NT2/D1 (cell line): ENCODE data around the gene NDE1.
A peak's percentile ranks its signal among the peaks of the same experiment; 100 is the strongest.

ENCODE experiments used
- DNase-seq: peaks from one replicate; pipeline ENCODE4 v3.0.0-alpha.2; 2011; ENCODE audit warnings: low read depth, low spot score
- H3K27me3 ChIP-seq: 2 replicates; pipeline ENCODE4 v1.6.0; 2011; ENCODE audit warnings: mild to moderate bottlenecking; ENCODE audit not compliant: insufficient read length, insufficient read depth
- H3K36me3 ChIP-seq: 2 replicates; pipeline ENCODE4 v1.6.1; 2011; ENCODE audit warnings: mild to moderate bottlenecking, low read length, mixed read lengths; ENCODE audit not compliant: insufficient read depth, insufficient read length
- H3K4me1 ChIP-seq: 2 replicates; pipeline ENCODE4 v1.5.1; 2011; ENCODE audit not compliant: insufficient read depth, insufficient read length
- H3K4me3 ChIP-seq: 2 replicates; pipeline ENCODE4 v1.5.1; 2011; ENCODE audit warnings: low read depth; ENCODE audit not compliant: insufficient read length
- H3K9ac ChIP-seq: 2 replicates; pipeline ENCODE4 v1.6.0; 2011; ENCODE audit warnings: low read depth; ENCODE audit not compliant: insufficient read length
- H3K9me3 ChIP-seq: 2 replicates; pipeline ENCODE4 v1.5.1; 2011; ENCODE audit warnings: mild to moderate bottlenecking, low read length; ENCODE audit not compliant: insufficient read depth
- SUZ12 ChIP-seq: IDR thresholded peaks from 2 replicates; pipeline ENCODE4 v1.6.1; 2011; ENCODE audit not compliant: insufficient read length, insufficient read depth; ENCODE audit errors: extremely low read depth
- YY1 ChIP-seq: IDR thresholded peaks from 2 replicates; pipeline ENCODE4 v1.6.1; 2011; ENCODE audit not compliant: insufficient read length, insufficient read depth
- ZNF274 ChIP-seq: IDR thresholded peaks from 2 replicates; pipeline ENCODE4 v1.6.1; 2011; ENCODE audit warnings: mild to moderate bottlenecking, low read depth, low read length

Gene NDE1

DNA sequence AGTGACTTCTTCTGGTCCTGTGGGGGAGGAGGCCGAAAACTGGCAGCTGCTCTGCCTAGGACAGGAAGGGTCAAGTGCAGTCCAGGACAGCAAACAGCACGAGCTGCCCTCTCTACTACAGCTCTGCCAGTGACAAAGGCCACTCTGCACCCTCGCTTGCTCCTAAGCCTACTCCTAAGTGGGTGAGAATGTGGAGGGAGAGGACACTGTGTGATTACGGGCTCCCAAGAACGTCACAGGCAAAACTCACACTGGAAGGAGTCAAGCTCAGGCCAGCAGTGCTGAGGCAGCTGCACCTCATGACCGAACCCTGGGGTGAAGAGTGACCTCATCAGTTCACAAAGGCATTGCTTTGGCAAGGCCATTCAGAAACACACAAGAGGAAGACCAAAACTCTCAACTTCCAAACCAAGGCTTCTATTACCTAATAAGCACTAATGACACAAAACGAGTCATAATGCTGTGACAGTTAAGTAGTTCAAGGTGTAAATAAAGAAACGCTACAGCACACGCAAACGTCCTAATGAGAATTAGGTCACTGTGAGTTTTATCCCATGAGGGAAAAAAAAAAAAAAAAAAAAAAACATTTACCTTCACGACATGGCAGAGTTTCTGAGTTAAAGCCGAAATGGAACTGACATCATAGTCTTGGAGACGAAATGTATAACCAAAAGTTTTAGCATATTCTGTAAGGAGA lies 42.2 kb upstream of the NDE1 start:
- no peak for TF ChIP-seq YY1
- TF ChIP-seq ZNF274 = no peak
- TF ChIP-seq SUZ12 = no peak
- DNase-seq = no peak
- H3K4me3 ChIP-seq = no peak overlapping the region
- H3K4me1 ChIP-seq = peaks cover 8% of the 10 kb centered on the region
- no peak overlapping the region for H3K9ac ChIP-seq
- H3K9me3 ChIP-seq = no peaks in the 10 kb centered on the region
- no peaks in the 10 kb centered on the region for H3K27me3 ChIP-seq
- H3K36me3 ChIP-seq = peaks cover 66% of the 10 kb centered on the region

DNA sequence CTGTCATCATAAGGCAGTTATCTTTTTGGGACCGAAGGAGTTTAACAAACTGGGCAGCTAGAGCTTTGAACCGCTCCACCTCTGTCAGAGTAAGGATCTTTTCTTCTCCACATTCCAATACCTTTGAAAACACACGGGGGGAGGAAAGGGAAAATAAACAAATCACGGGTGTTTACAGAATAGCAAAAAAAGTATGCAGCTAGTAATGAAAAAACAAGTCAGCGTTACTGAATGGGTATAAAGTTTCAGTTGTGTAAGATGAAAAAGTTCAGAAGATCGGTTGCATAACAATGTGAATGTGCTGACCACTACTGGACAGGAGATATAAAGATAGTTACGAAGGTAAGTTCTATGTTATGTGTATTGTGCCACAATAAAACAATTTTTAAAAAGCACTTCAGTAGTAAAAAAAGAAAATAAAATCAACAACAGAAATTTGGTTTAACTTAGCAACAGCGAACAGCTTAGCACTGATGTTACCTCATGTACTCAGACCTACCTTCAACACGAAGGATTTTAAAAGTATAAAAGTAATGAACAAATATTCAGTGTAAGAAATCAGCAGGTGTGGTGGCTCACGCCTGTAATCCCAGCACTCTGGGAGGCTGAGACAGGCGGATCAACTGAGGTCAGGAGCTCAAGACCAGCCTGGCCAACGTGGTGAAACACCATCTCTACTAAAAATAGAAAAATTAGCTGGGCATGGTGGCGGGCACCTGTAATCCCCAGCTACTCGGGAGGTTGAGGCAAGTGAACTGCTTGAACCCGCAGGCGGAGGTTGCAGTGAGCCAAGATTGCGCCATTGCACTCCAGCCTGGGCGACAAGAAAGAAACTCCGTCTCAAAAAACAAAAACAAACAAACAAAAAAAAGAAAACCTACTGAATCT lies 41.4 kb upstream of the NDE1 start:
- peaks cover 8% of the 10 kb centered on the region for H3K4me1 ChIP-seq
- H3K36me3 ChIP-seq = peaks cover 63% of the 10 kb centered on the region
- TF ChIP-seq ZNF274 (no peak), YY1 (no peak), SUZ12 (no peak)
- H3K4me3 ChIP-seq = no peak overlapping the region
- H3K9me3 ChIP-seq = no peaks in the 10 kb centered on the region
- no peaks in the 10 kb centered on the region for H3K27me3 ChIP-seq
- no peak for DNase-seq
- no peak overlapping the region for H3K9ac ChIP-seq

DNA sequence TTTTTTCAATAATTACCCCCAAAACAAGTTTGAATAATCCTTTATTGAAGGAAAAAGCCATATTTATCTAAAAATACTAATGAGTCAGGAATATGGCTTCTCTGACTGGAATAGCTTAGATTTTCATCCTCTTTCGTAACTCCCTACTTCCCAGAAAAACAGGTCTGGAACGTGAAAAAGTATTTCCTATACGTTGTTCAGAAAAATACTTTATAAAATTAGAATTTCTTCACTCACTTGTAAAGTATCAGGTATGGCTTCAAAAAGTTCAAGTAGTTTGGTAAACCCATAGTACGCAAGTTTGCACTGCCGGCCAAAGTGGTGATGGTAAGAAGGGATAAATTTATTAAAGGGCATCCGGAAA lies 40.8 kb upstream of the NDE1 start:
- DNase-seq = no peak
- TF ChIP-seq ZNF274 (no peak), YY1 (no peak), SUZ12 (no peak)
- H3K27me3 ChIP-seq = no peaks in the 10 kb centered on the region
- peaks cover 57% of the 10 kb centered on the region for H3K36me3 ChIP-seq
- no peaks in the 10 kb centered on the region for H3K9me3 ChIP-seq
- no peak overlapping the region for H3K4me3 ChIP-seq
- peaks cover 8% of the 10 kb centered on the region for H3K4me1 ChIP-seq
- H3K9ac ChIP-seq = no peak overlapping the region

DNA sequence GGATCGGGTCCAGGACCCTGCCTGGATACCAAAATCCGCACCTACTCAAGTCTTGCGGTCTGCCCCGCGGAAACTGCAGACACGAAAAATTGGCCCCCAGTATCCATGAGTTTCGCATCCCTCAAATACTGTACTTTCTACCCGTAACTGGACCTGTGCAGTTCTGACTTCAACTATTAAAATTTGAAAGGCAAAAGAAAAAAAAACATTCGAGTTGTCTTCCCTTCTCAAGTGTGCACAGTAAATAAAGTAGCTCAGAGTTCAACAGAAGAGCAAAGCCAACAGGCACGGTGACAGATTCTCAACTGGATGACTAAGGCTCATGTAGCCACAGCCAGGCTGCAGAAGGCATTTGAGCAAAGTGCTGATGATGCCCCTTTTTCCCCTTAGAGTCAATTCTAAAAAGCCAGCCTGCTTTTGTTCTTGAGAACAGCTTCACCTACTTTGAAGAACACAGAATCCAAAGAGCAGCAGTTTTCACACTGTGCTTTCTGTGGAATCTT lies 39.6 kb upstream of the NDE1 start:
- H3K9me3 ChIP-seq = no peaks in the 10 kb centered on the region
- H3K9ac ChIP-seq = no peak overlapping the region
- no peak overlapping the region for H3K4me3 ChIP-seq
- no peak for DNase-seq
- peaks cover 52% of the 10 kb centered on the region for H3K36me3 ChIP-seq
- no peak for TF ChIP-seq SUZ12
- no peak for TF ChIP-seq ZNF274
- TF ChIP-seq YY1 = no peak
- H3K27me3 ChIP-seq = no peaks in the 10 kb centered on the region
- peaks cover 8% of the 10 kb centered on the region for H3K4me1 ChIP-seq

DNA sequence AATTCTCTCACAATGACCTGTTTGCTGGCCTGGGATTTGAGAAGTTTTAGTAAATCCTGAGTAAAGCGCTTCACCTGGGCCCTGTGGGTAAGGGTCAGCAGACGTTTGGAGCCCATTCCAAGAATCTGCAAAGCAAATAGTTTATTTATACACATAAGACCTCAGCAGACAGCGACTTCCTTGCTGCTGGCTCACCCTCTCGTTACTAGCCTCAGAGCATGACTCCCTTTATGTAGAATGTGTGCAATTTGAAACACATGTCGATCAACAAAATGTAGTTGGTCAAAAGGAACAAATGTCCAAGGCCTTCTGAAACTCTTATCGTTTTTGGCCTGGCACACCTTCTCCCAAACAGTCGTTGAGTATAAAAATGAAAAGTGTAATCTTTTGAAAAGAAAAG lies 38.4 kb upstream of the NDE1 start:
- Histone ChIP-seq H3K27me3 (no peaks in the 10 kb centered on the region), H3K4me3 (no peak overlapping the region), H3K4me1 (peaks cover 8% of the 10 kb centered on the region), H3K9ac (no peak overlapping the region), H3K9me3 (no peaks in the 10 kb centered on the region), H3K36me3 (peaks cover 52% of the 10 kb centered on the region)
- TF ChIP-seq ZNF274 (no peak), SUZ12 (no peak), YY1 (no peak)
- no peak for DNase-seq

DNA sequence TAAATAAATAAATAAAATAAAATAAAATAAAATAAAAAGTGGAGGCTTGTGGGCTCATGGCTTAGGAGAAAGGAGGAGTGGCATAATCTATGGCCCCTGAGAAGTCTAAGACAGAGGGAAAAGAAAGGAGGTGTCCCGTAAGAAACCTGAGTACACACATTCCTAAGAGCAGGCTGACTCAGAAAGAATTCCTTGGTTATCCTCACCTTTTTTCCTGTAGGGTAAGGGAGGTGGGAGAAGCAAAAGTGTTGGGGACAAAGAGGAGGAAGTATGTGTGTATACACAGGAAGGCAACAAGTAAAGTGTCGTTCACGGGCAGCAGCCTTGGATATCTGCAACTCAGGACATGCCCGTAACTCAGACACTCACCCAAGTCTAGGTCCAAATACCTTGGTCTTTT lies 36.4 kb upstream of the NDE1 start:
- no peaks in the 10 kb centered on the region for H3K4me1 ChIP-seq
- H3K9me3 ChIP-seq = no peaks in the 10 kb centered on the region
- peaks cover 58% of the 10 kb centered on the region for H3K36me3 ChIP-seq
- no peak overlapping the region for H3K4me3 ChIP-seq
- TF ChIP-seq YY1 (no peak), SUZ12 (no peak), ZNF274 (no peak)
- H3K9ac ChIP-seq = no peak overlapping the region
- peak; percentile 33 for DNase-seq
- no peaks in the 10 kb centered on the region for H3K27me3 ChIP-seq

DNA sequence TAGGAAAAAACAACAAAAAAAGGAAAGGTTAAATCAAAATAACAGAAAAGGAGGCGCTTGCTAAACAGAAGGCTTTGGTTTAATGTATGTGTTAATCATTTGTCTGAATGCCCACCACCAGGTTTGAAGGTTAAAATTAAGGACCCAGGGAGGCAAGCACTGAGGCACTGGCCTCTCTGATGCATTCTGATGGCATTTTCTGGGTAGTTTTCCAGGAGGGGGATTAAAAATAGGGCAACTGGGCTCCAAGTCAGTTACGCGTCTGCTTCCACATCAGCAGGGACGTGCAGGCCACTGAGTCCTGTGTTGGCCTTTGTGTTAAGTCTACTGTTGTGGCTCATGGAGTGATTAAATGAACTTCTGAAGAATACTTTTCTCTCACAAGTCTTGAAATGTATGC lies 34.0 kb upstream of the NDE1 start:
- Histone ChIP-seq H3K9me3 (no peaks in the 10 kb centered on the region), H3K4me3 (no peak overlapping the region), H3K27me3 (no peaks in the 10 kb centered on the region), H3K9ac (no peak overlapping the region), H3K4me1 (no peaks in the 10 kb centered on the region), H3K36me3 (peaks cover 72% of the 10 kb centered on the region)
- TF ChIP-seq SUZ12 (no peak), YY1 (no peak), ZNF274 (no peak)
- no peak for DNase-seq
